MM.1S (cell line): ENCODE data around the gene TMEM178B.

Experiments
- EZH2 ChIP-seq: fragments of 300-600 bp; sonication (generic); optimal IDR thresholded peaks from 2 replicates; pipeline ENCODE3; 2017; ENCODE audit warnings: low read depth, mild to moderate bottlenecking, antibody characterized with exemption, low read length, mixed read lengths
- TF ChIP-seq, protein P1 (sequence below): fragments of 300-600 bp; sonication (generic); IDR thresholded peaks from 2 replicates; pipeline ENCODE4 v1.5.1; 2016; ENCODE audit warnings: antibody characterized with exemption, low read length, mixed read lengths

DNA sequence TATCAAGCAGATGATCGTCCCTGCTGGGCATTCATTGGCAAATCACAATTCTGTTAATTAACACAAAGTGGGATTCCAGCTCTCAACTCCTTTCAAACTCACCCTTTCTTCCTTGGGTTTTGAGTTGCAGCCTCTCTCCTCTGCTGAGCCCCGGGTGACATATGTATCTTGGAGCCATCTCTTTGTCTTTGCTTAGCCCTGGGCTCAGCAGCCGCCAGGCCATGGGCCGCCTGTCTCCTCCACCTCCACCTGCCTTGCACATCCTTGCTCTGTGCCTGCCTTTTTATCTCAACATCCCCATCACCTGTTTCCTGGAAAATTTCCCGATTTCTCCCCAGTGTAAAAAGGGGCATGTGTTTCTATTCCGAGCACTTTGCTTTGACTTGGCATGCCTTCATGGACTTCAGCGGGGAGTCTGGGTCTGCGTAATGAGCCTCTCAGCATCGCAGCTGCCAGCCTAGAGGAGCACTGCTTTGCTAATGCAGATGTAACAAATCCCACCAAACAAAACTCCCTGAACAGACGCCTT is 336.0 kb downstream of the TMEM178B start:
- TF ChIP-seq, protein P1, sequence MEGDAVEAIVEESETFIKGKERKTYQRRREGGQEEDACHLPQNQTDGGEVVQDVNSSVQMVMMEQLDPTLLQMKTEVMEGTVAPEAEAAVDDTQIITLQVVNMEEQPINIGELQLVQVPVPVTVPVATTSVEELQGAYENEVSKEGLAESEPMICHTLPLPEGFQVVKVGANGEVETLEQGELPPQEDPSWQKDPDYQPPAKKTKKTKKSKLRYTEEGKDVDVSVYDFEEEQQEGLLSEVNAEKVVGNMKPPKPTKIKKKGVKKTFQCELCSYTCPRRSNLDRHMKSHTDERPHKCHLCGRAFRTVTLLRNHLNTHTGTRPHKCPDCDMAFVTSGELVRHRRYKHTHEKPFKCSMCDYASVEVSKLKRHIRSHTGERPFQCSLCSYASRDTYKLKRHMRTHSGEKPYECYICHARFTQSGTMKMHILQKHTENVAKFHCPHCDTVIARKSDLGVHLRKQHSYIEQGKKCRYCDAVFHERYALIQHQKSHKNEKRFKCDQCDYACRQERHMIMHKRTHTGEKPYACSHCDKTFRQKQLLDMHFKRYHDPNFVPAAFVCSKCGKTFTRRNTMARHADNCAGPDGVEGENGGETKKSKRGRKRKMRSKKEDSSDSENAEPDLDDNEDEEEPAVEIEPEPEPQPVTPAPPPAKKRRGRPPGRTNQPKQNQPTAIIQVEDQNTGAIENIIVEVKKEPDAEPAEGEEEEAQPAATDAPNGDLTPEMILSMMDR: no peak
- TF ChIP-seq EZH2: no peak
